Stimulated activated CD8-positive, alpha-beta memory T cell treated with anti-CD3 and anti-CD28 coated beads, Interleukin-12 subunit alpha, Interleukin-12 subunit beta, amount 100 ng/mL, for 1 hour (primary cell): ENCODE results near the gene PLEKHA7.

Source experiments
- DNase-seq: peaks from one replicate; pipeline ENCODE4 v3.0.0-alpha.2; 2020; ENCODE audit warnings: low read depth

The PLEKHA7 gene

DNA sequence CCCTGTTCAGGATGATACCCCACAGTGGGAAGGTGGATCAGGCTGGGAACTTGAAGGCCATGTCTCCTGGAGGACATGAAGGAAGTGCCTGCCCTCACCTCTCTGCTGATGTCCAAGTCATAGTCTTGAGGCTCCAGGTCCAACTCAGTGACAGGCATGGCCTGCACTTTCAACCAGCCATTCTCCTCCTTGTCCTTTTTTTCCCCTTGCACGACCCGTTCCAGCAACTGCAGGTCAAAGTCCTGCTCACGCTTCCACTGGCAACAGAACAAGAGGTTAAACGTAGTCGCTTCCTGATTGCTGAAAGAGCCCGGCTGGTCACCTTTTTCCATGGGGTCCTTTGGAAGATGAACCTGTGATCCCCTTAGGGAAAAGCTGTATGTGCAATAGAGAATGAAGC, 228.1 kb downstream of the PLEKHA7 start:
- DNase-seq: no peak

- peak; percentile 19 for DNase-seq
Observed at GRCh38 chr11:16785520-16786128, 228.6 kb downstream of the PLEKHA7 start.

DNA sequence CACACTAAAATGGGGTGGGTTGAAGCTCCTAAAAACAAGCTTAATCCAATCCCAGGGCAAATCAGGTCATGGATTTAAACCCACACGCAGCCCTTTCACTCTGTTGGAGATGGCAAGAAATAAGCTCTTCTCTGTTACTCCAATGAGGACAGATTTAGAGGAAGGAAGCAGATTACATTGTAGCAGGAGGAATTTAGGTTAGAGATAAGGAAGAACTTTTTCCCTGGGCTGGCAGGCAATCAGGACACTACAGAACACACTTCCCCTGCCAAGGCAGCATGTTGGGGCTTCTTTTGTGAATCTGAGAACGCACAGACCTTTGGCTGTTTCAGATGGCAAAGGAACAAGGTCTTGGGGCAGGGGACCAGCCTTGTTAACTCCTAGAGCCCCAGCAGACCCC, 229.5 kb downstream of the PLEKHA7 start:
- no peak for DNase-seq

DNA sequence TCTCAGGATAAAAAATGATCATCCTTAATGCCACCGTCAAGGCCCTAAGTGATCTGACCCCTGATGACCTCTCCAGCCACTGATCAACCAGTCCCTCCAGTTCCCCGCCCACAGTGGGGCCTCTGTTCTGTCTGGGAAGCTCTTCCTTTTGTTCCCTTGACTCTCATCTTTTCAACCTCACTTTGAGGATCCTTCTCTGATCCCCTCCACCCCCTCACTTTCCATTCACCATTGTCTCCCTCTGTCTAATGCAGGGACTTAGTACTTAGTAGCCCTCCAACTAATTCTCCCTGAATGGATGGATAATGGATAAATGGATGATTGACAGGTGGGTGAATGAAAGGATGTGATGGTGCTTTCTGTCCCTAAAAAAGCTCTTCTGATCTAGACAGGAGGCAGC, 230.1 kb downstream of the PLEKHA7 start:
- no peak for DNase-seq

DNA sequence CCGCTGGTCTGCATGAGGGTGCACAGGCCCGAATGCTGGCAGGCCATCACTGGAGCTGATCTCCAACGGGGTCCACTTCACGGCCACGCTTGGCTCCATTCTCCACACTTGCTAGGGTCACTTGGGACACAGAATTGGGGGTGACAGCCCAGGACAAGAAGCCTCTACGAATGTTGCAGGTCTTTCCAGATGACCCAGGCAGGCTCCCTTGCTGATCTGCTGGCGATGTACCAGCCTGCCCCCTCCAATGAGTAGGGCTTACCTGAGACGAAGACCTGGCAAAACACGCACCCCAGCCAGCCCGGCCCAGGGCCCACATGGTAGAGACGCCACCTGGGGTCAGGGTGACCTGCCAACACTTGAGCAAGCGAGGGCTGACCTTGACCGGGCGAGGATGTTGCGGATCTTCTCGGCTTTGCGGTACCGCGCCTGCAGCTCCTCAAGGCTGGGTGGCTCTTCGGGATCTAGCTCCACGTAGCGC, 230.9 kb downstream of the PLEKHA7 start:
- no peak for DNase-seq

DNA sequence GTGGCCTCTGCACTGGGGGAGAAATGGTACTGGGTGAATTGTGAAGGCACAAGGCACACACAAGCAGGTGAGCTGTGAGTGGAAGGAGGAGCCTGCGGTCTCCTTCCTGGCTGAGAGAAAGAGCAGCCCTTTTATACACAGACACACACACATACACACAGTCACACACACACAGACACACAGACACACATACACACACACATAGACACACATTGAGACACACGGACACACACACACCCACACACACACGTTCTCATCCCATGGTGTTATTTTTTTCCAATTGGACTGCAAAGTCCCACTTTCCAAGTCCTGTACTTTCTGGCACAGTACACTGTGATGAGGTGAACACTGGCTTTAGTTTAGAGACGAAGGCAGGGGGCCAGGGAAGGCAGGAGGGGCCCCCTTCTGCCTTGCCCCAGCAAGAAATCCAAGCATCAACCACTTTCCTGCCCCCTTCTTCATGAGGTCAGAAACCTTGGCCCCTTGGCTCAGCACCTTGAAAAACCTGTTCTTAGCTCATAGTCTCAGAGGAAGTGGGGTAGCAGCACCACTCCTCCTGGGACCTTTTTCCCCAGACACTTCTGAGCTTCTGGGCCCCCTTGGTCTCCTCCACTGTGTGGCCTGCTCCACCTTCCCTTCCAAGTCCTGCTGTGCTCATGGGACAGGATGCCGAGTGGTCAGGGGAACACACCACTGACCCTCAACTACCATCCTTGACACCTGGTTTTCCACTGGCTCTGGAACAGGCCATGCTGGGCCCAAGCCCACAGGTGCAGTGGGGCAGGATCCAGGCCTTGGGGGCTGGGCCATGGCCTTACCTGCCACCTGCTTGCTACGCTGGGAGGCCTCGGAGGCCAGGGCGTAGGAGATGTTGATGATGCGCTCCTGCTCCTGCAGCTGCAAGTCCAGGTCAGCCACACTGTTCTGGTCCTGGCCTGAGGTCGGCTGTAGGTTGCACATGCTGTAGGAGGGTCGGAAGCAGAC, 232.0 kb downstream of the PLEKHA7 start:
- no peak for DNase-seq

DNA sequence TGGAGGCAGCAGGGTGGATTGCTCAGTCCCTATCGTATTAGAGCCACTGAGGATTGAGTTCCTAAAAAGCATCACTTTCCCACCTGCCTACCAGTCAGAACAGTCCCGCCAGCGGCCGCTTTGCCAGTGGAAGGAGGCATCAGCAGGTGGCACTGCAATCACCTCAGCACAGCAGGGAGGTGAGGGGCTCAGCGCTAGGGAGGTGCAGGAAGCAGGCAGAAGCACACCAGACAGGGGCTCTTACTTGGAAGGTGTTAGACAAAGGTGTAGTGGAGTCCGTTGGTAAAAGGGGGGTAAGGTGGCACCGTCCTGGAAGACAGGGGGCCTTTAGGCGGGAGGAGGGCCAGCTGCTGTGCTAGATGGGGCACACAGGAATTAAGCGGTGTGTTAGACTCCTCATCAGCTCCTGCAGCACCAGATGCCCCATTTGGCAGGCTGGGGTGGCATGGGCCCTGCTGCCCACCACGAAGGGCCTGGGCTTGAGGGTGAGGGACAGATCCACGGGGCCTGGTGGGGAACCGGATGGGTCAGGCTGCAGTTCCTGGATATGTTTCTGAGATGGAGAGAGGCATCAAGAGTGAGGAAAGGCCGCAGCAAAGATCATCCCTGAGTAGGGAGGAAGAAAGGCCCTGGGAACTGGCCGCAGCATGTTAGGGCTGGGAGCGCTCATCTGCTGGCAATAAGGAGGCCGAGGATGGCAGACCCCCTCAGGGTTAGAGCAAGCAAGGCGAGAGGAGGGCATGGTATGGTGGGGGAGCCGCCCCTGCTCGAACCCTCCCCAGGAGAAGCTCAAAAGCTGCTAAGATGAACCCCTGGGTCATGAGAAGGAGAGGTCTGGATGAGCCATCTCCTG, 233.3 kb downstream of the PLEKHA7 start:
- no peak for DNase-seq

DNA sequence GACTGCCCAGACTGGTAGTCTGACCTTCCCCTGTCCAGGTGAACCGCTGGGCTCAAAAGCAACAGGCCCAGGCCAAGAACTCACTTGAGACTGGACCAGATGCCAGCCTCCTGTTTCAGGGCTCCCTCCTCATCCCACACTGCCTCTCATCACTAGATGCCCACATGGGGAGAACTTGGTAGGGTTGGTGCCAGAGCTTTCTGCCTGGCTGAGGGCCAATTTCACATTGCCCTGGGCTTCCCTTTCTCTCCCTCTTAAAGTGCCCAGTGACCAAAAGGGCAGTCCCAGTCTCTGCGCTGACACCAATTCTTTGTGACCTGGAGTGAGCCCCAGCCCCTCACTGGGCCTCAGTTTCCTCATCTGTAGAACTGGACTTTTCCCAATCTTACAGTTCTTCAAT, 234.1 kb downstream of the PLEKHA7 start:
- DNase-seq: no peak

DNA sequence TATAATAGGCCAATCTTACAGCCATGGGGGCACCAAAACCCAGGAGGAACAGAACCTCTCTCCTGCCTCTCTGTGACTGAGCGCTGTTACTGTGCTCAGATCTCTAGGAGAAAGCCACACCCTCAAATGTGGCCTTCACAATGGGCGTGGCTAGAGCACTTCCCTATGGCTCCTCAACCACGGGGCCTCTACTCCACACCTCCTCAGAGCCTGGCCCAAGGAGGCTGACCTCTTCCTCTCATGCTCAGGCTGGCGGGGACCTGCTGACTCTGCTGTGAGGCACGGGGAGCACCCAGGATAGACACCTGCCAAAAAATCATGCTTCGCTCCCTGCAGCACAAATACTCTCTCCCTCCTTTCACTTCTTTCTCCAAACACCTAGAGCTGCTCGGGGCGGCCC, 234.8 kb downstream of the PLEKHA7 start:
- no peak for DNase-seq

DNA sequence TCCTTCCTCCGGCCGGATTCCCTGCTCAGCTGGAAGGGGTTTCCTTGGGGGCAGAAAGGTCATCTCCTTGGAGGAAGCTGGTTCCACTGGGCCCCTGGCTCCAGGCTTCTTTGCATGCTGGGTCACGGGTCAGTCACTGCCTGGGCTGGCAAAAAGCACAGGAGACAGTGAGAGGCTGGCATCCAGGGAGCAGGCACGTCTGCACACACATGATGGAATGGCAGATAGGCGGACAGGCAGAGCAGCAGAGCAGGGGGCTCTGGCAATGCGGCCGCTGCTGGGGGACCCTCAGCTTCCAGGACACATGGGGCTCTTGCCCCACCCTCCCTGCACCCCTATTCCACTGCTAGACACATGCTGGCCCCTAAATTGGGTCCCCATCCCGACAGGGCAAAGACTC, 235.3 kb downstream of the PLEKHA7 start:
- DNase-seq: no peak

GRCh38 chr11:16778286-16778685, 235.9 kb downstream of the PLEKHA7 start:
- DNase-seq: no peak

- DNase-seq: no peak
Observed at GRCh38 chr11:16777613-16777975, 236.6 kb downstream of the PLEKHA7 start.

GRCh38 chr11:16776711-16777612, 237.3 kb downstream of the PLEKHA7 start:
- DNase-seq: no peak

- no peak for DNase-seq
Observed at GRCh38 chr11:16775614-16776283, 238.5 kb downstream of the PLEKHA7 start.

DNA sequence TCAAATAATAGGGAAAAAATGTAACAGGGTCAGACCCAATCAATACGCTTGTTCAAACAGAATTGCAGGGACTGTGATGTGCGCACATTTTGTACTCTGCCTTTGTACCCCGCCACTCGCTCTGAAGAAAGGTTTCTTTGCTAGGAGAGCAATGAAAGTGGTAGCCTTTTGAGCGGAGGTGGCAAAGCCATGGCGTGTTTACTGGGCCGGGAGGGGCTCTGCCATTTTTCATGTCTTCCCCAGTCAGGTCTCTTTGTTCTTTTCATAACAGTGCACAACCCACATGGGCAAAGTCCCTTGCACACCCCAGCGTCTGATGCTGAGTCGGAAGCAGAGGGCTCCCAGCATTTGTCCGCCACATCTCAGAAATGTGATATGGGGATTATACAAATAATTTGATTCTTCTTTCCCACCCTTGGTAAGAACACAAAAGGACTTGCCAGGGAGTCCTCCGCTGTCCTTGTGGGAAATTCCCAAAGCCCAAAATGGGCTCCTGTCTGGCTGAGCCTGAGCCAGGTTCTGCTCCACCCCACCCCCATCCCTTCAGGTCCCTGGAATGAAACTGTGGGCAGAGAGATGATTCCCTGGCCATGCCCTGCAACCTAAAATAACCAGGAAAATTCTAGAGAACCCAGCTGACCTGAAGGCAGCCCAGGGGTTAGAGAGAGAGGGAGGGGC, 239.1 kb downstream of the PLEKHA7 start:
- DNase-seq: no peak

DNA sequence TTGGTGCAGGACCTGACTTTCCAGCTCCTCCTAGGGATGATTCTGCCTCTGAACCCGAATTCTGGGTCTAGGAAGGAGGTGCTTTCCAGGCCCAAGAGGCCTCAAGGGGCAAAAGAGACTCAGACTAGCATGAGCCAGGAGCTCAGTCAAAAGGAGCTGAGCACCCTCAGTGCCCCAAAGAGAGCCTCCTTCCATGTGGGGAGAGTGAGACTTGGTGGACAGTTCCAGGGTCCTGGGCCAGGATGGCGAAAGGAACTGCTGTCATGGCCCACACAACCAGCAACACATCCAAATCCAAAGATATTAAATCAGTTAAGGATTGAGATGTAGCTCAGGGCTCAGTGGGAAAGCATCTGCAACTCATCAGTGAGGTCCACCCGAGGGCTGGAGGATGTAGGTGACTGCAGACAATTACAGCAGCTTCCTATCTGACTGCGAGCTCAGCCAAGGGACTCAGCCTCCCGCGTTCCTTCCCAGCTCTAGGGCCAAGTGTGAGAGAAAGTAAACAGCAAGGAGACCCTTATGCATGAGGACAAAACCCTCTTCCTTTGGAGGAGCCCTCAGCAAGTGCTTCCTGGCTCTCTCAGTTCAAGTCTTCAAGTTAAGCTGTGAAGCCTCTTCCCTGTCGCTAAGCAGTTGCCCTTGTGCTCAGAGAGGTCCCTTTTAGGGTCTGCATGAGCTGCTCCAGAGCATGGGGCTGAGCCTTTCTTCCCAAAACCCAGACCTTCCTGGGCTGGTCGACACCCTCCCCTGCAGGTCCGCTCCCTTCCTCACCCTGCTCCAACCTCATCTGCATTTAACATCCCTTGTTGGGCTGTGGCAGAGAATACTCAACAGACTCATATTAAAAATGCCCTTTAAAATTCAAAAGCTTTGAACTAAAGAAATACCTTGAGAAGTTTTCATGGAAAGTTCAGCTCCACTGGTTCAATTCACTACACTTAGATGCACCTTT, 240.0 kb downstream of the PLEKHA7 start:
- no peak for DNase-seq

GRCh38 chr11:16772141-16772512, 242.1 kb downstream of the PLEKHA7 start:
- no peak for DNase-seq

DNA sequence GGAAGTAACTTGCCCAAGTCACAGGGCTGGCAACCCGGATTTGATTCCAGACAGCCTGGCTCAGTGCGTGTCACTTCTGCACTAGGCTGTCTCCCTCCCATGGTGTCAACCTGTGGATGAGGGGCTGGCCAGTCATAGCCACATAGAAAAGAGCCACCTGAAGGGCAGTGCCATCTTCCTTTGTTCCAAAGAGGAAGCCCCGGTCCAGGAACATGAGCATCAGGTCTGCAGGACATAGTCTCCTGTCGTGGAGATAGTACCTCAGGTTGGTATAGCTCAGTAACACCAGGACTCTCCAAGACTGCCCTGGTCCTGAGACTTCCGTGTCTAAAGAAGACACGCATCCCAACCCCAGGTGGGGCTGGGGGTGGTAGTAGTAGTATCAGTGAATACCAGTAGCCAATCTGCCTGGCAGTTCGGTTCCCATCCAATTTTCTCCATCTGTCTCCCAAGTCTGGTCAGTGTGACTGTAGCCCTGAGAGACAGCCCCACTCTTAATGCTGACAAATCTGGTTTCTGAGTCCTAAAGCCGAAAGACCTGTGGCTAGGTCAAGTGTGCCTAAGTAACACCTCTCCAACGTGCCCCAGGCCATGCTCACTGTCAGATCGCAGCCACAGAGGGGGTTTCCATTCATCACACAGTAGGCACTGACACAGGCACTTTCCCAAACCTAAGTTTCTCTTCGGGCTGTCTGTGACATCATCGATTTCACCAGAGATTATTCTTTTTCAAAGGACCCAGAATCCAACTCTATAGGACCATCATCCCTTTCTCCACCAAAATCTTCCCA, 242.7 kb downstream of the PLEKHA7 start:
- DNase-seq: no peak
